RWPE1 (cell line): Measurements from ENCODE around the gene RAP2B.

Experiments
- CTCF ChIA-PET: fragments of 350-600 bp; sonication (Branson Sonifier 250); formaldehyde crosslinking; extraction: SDS; loops from one replicate; lab custom pipeline; 2021; lab: Yijun Ruan, JAX
- POLR2A ChIA-PET: fragments of 400-600 bp; formaldehyde crosslinking; extraction: SDS; loops from one replicate; lab custom pipeline; 2020; ENCODE audit warnings: antibody characterized with exemption; ENCODE audit not compliant: low non-redundant PET; lab: Yijun Ruan, JAX
- DNase-seq: peaks from one replicate; pipeline ENCODE4 v3.0.0; 2012; ENCODE audit warnings: low spot score
- H3K27ac ChIP-seq: fragments of 450-650 bp; 2 replicates; pipeline ENCODE4 v1.5.1; 2017
- CTCF ChIP-seq: fragments of 450-650 bp; conservative IDR thresholded peaks from 2 replicates; pipeline ENCODE4 v1.5.1; 2017; ENCODE audit warnings: low read depth, mild to moderate bottlenecking

RAP2B gene

GRCh38 chr3:153130312-153130977 is 31.6 kb upstream of the RAP2B start:
- no peak for TF ChIP-seq CTCF
- H3K27ac ChIP-seq: no peak overlapping the region
- CTCF ChIA-PET: no interaction called here
- POLR2A ChIA-PET: no interaction called here
- DNase-seq: peak; percentile 62

- peak overlapping the region; percentile 91 for H3K27ac ChIP-seq
- CTCF ChIA-PET: interaction anchor here (0.6 kb wide), 1 partner anchor 161 kb away, joined by 4 read pairs; no protein-coding TSS in a partner anchor
- POLR2A ChIA-PET: no interaction called here
- no peak for DNase-seq
- TF ChIP-seq CTCF: no peak
These were observed 24.4 kb upstream of the RAP2B start for GRCh38 chr3:153137626-153138025.

- DNase-seq: peak; percentile 84
- ChIA-PET CTCF (no interaction called here), POLR2A (no interaction called here)
- TF ChIP-seq CTCF: no peak
- H3K27ac ChIP-seq: peak overlapping the region; percentile 91
These were observed 23.5 kb upstream of the RAP2B start for GRCh38 chr3:153138276-153139210.

DNA sequence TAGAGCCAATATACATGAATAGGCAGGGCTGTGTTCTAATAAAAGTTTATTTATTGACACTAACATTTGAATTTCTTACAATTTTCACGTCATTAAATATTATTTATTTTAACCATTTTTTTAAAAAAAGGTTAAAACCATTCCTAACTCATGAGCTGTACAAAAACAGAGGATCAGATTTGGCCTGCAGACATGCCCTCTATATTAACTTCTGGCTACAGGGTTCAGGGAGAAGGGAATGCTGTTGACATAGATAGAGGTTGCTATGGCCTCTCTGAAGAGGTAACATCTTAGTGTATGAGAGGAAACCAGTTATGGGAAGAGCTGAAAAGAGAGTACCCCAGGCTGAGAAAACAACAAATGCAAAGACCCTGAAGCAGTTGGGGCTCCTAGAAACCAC is 19.1 kb upstream of the RAP2B start:
- no peak overlapping the region for H3K27ac ChIP-seq
- ChIA-PET POLR2A (interaction anchor here (0.6 kb wide), 1 partner anchor 49 kb away, joined by 5 read pairs; no protein-coding TSS in a partner anchor), CTCF (no interaction called here)
- DNase-seq: no peak
- TF ChIP-seq CTCF: no peak

- TF ChIP-seq CTCF: no peak
- ChIA-PET CTCF (no interaction called here), POLR2A (no interaction called here)
- DNase-seq: no peak
- H3K27ac ChIP-seq: no peak overlapping the region
These were observed 18.0 kb upstream of the RAP2B start for GRCh38 chr3:153144071-153144470.

- H3K27ac ChIP-seq: no peak overlapping the region
- no peak for TF ChIP-seq CTCF
- DNase-seq: peak; percentile 18
- POLR2A ChIA-PET: no interaction called here
- CTCF ChIA-PET: no interaction called here
These were observed 17.2 kb upstream of the RAP2B start for GRCh38 chr3:153144779-153145178.
